ENCODE results near the gene TXNDC12. TPM values are rescaled to one million over a fixed set of nuclear protein-coding genes. Genes with fewer than 3 reads are reported as not detected.
"Not testable (repeated sequence)": the region's sequence is repeated elsewhere in the genome, so short reads cannot be mapped to it uniquely, and the experiment has no call there.

Gene TXNDC12
- total RNA-seq, 1 donor from 2014 or later, result 35.5 TPM

- H3K27me3 ChIP-seq (ENCODE audit: control insufficient read depth, insufficient read depth, low read length), result no peaks in the 10 kb centered on the region
- peak within 1 kb of the TSS; percentile 62 for H3K4me3 ChIP-seq (ENCODE audit: low read depth, low read length)
- DNase-seq (ENCODE audit: low read depth) (peak; percentile 82), FAIRE-seq (no peak)
- H3K36me3 ChIP-seq (ENCODE audit: control insufficient read depth, insufficient read depth, low read length), result peaks cover 17% of the 10 kb centered on the region
- TF ChIP-seq CTCF (IDR thresholded peaks at IDR 0.05; ENCODE audit: insufficient read depth, low read length, severe bottlenecking), result no peak
Measured at GRCh38 chr1:52056163-52056936, 1.4 kb upstream of the TXNDC12 start, which contains the start of gene BTF3L4. BTF3L4 (plus strand) TSS chr1:52056295; CDS start chr1:52059848, 3,553 bp downstream.

GRCh38 chr1:52055866-52056162 is 823 bp upstream of the TXNDC12 start:
- Histone ChIP-seq H3K4me3 (ENCODE audit: low read depth, low read length) (peak overlapping the region; percentile 62), H3K36me3 (ENCODE audit: control insufficient read depth, insufficient read depth, low read length) (peaks cover 15% of the 10 kb centered on the region), H3K27me3 (ENCODE audit: control insufficient read depth, insufficient read depth, low read length) (no peaks in the 10 kb centered on the region)
- no peak for TF ChIP-seq CTCF (IDR thresholded peaks at IDR 0.05; ENCODE audit: insufficient read depth, low read length, severe bottlenecking)
- FAIRE-seq (no peak), DNase-seq (ENCODE audit: low read depth) (no peak)

GRCh38 chr1:52054496-52055065 is 410 bp downstream of the TXNDC12 start:
- no peak for DNase-seq (ENCODE audit: low read depth)
- Histone ChIP-seq H3K4me3 (ENCODE audit: low read depth, low read length) (peak overlapping the region; percentile 62), H3K27me3 (ENCODE audit: control insufficient read depth, insufficient read depth, low read length) (no peaks in the 10 kb centered on the region), H3K36me3 (ENCODE audit: control insufficient read depth, insufficient read depth, low read length) (peaks cover 7% of the 10 kb centered on the region)
- no peak for FAIRE-seq
- no peak for TF ChIP-seq CTCF (IDR thresholded peaks at IDR 0.05; ENCODE audit: insufficient read depth, low read length, severe bottlenecking)

GRCh38 chr1:52053862-52054261 is 1.1 kb downstream of the TXNDC12 start:
- FAIRE-seq (no peak), DNase-seq (ENCODE audit: low read depth) (no peak)
- peak overlapping the region; percentile 62 for H3K4me3 ChIP-seq (ENCODE audit: low read depth, low read length)
- peaks cover 7% of the 10 kb centered on the region for H3K36me3 ChIP-seq (ENCODE audit: control insufficient read depth, insufficient read depth, low read length)
- no peaks in the 10 kb centered on the region for H3K27me3 ChIP-seq (ENCODE audit: control insufficient read depth, insufficient read depth, low read length)
- no peak for TF ChIP-seq CTCF (IDR thresholded peaks at IDR 0.05; ENCODE audit: insufficient read depth, low read length, severe bottlenecking)

- H3K27me3 ChIP-seq (ENCODE audit: control insufficient read depth, insufficient read depth, low read length); FAIRE-seq; H3K4me3 ChIP-seq (ENCODE audit: low read depth, low read length); H3K36me3 ChIP-seq (ENCODE audit: control insufficient read depth, insufficient read depth, low read length); DNase-seq (ENCODE audit: low read depth): not testable (repeated sequence)
Measured at GRCh38 chr1:52049337-52049736, 5.7 kb downstream of the TXNDC12 start.

- not testable (repeated sequence) for H3K4me3 ChIP-seq (ENCODE audit: low read depth, low read length); FAIRE-seq; DNase-seq (ENCODE audit: low read depth); H3K36me3 ChIP-seq (ENCODE audit: control insufficient read depth, insufficient read depth, low read length); H3K27me3 ChIP-seq (ENCODE audit: control insufficient read depth, insufficient read depth, low read length)
Measured at GRCh38 chr1:52045666-52046195, 9.3 kb downstream of the TXNDC12 start.
